Colonic mucosa (tissue), 4 donors: Measurements from ENCODE around the gene VPS9D1. TPM values are rescaled to one million over a fixed set of nuclear protein-coding genes. Genes with fewer than 3 reads are reported as not detected.
A peak's percentile ranks its signal among the peaks of the same experiment; 100 is the strongest.

Experiments
- DNase-seq: peaks from one replicate; pipeline ENCODE4 v3.0.0-alpha.2; 2020
- H3K27ac ChIP-seq: fragments of 200-600 bp; one replicate; pipeline ENCODE4 v1.8.0; 2021
- H3K27me3 ChIP-seq: fragments of 200-600 bp; one replicate; pipeline ENCODE4 v1.8.0; 2021
- H3K36me3 ChIP-seq: fragments of 200-600 bp; one replicate; pipeline ENCODE4 v1.8.0; 2021
- H3K4me1 ChIP-seq: fragments of 200-600 bp; one replicate; pipeline ENCODE4 v1.8.0; 2021; ENCODE audit warnings: mild to moderate bottlenecking
- H3K4me3 ChIP-seq: fragments of 200-600 bp; one replicate; pipeline ENCODE4 v1.8.0; 2021
- H3K9ac ChIP-seq, 2 donors: one replicate each; pipeline ENCODE4 v1.7.0; 2013; ENCODE audit warnings: control low read depth in 2 of 2, low read depth in 2 of 2, low read length in 2 of 2
- H3K9me3 ChIP-seq: fragments of 200-600 bp; one replicate; pipeline ENCODE4 v1.8.0; 2021
- CTCF ChIP-seq: fragments of 200-600 bp; IDR thresholded peaks from one replicate; pipeline ENCODE4 v1.8.0; 2022; ENCODE audit warnings: antibody characterized with exemption, mild to moderate bottlenecking
- intact Hi-C: fragments of 100-400 bp; cut with DNase I; formaldehyde crosslinking; loops from one replicate; pipeline ENCODE4 v1.14.1; 2022
- total RNA-seq, 2 donors: library from RNA; stranded (reverse); fragmentation: NEBNext Ultra II Directional in 1 of 2; extraction: Animal tissue kit (Norgen Biotek cat#: 25700) in 1 of 2; gene quantifications; one replicate each; pipeline ENCODE4 v1.2.1, GENCODE V29; 2021
- donor health status: healthy.
- donor health status: DM: no; HTN: no; CAD: no.
- donor health status: DM: no; HTN: no; CAD: no.

VPS9D1 gene
- total RNA-seq, 2 donors from 2014 or later = 11.9 to 12.7 TPM

- H3K4me1 ChIP-seq = peaks cover 7% of the 10 kb centered on the region
- H3K27me3 ChIP-seq = no peaks in the 10 kb centered on the region
Observed at GRCh38 chr16:89657442-89658220, 63.1 kb downstream of the VPS9D1 start, which contains the start of the genes CHMP1A and SPATA33. Gene CHMP1A (minus strand): TSS chr16:89657708. CDS start chr16:89657588, 120 bp downstream. Gene SPATA33 (plus strand): TSS chr16:89657836. CDS start chr16:89657912, 76 bp downstream.

More at GRCh38 chr16:89657442-89658220, 63.1 kb downstream of the VPS9D1 start, which contains the start of the genes CHMP1A and SPATA33:
- TF ChIP-seq CTCF = no peak
- Histone ChIP-seq H3K9ac (peak within 1 kb of the TSS; percentile 89 to 94), H3K27ac (peak within 1 kb of the TSS; percentile 75), H3K36me3 (no peaks in the 10 kb centered on the region), H3K9me3 (no peaks in the 10 kb centered on the region), H3K4me3 (peak within 1 kb of the TSS; percentile 99)
- peak; percentile 90 for DNase-seq
- intact Hi-C loops = no loop called here

Other genes with a start within 250 kb of the VPS9D1 start
- 100 to 1,000 TPM in 1 of 2 donors, 10 to 100 TPM in 1; 69.4 to 129 TPM for gene ANKRD11, start 230.3 kb downstream of the VPS9D1 start, total RNA-seq
- gene SPG7, start 212.5 kb downstream of the VPS9D1 start, total RNA-seq = 100 to 1,000 TPM in 1 of 2 donors, 10 to 100 TPM in 1; 85.6 to 105 TPM
- gene RPL13, start 160.2 kb downstream of the VPS9D1 start, total RNA-seq = 1,000 to 10,000 TPM; 1,855 to 2,011 TPM
- gene CPNE7, start 145.1 kb downstream of the VPS9D1 start, total RNA-seq = 1 to 10 TPM in 1 of 2 donors, under 1 TPM in 1; 0.19 to 1.6 TPM
- 1 to 10 TPM in 1 of 2 donors, under 1 TPM in 1; 0.42 to 2.7 TPM for gene DPEP1, start 107.3 kb downstream of the VPS9D1 start, total RNA-seq
- 100 to 1,000 TPM; 118 to 176 TPM for gene CHMP1A, start 63.2 kb downstream of the VPS9D1 start, total RNA-seq
- 10 to 100 TPM in 1 of 2 donors, 1 to 10 TPM in 1; 4.7 to 10.0 TPM for gene SPATA33, start 63.1 kb downstream of the VPS9D1 start, total RNA-seq
- gene CDK10, start 34.2 kb downstream of the VPS9D1 start, total RNA-seq = 100 to 1,000 TPM in 1 of 2 donors, 10 to 100 TPM in 1; 72.2 to 136 TPM
- gene SPATA2L, start 19.2 kb downstream of the VPS9D1 start, total RNA-seq = 10 to 100 TPM; 17.8 to 18.4 TPM
- 10 to 100 TPM; 19.2 to 30.6 TPM for gene ZNF276, start 639 bp upstream of the VPS9D1 start, total RNA-seq
- 10 to 100 TPM; 17.8 to 91.5 TPM for gene FANCA, start 95.7 kb upstream of the VPS9D1 start, total RNA-seq
- gene SPIRE2, start 107.6 kb upstream of the VPS9D1 start, total RNA-seq = 10 to 100 TPM; 51.7 to 80.5 TPM
- 100 to 1,000 TPM; 164 to 165 TPM for gene TCF25, start 152.7 kb upstream of the VPS9D1 start, total RNA-seq
- gene MC1R, start 198.0 kb upstream of the VPS9D1 start, total RNA-seq = 1 to 10 TPM; 1.6 to 3.4 TPM
- gene TUBB3, start 202.4 kb upstream of the VPS9D1 start, total RNA-seq = 1 to 10 TPM; 3.2 to 8.0 TPM
- gene DEF8, start 227.9 kb upstream of the VPS9D1 start, total RNA-seq = 10 to 100 TPM; 24.5 to 28.5 TPM